ENCODE data around the gene SND1.

SND1 gene

GRCh38 chr7:128019288-128019687 is 367.3 kb downstream of the SND1 start:
- TF ChIP-seq NFIC (IDR thresholded peaks at IDR 0.05) (no peak), USF1 (IDR thresholded peaks at IDR 0.05) (no peak), RAD21 (IDR thresholded peaks at IDR 0.05; ENCODE audit: low read depth) (no peak), MAX (IDR thresholded peaks at IDR 0.05) (no peak), EP300 (IDR thresholded peaks at IDR 0.05; ENCODE audit: borderline replicate concordance) (no peak), TEAD4 (IDR thresholded peaks at IDR 0.05) (no peak), REST (IDR thresholded peaks at IDR 0.05; ENCODE audit: low read depth) (no peak), CEBPB (IDR thresholded peaks at IDR 0.05) (no peak), CREB1 (IDR thresholded peaks at IDR 0.05; ENCODE audit: low read depth) (no peak), EGR1 (IDR thresholded peaks at IDR 0.05) (no peak), TAF1 (IDR thresholded peaks at IDR 0.05; ENCODE audit: low read depth) (no peak)

GRCh38 chr7:128020159-128020558 is 368.2 kb downstream of the SND1 start:
- no peak for TF ChIP-seq TCF12 (IDR thresholded peaks at IDR 0.05; ENCODE audit: low read depth)
- no peak for TF ChIP-seq TAF1 (IDR thresholded peaks at IDR 0.05; ENCODE audit: low read depth)
- no peak for TF ChIP-seq REST (IDR thresholded peaks at IDR 0.05; ENCODE audit: low read depth)
- TF ChIP-seq FOXM1 (IDR thresholded peaks at IDR 0.05; ENCODE audit: borderline replicate concordance, low read depth) = no peak
- no peak for TF ChIP-seq USF1 (IDR thresholded peaks at IDR 0.05)
- TF ChIP-seq TEAD4 (IDR thresholded peaks at IDR 0.05) = no peak
- TF ChIP-seq CREB1 (IDR thresholded peaks at IDR 0.05; ENCODE audit: low read depth) = no peak
- no peak for TF ChIP-seq RAD21 (IDR thresholded peaks at IDR 0.05; ENCODE audit: low read depth)
- TF ChIP-seq MAX (IDR thresholded peaks at IDR 0.05) = no peak
- no peak for TF ChIP-seq CEBPB (IDR thresholded peaks at IDR 0.05)

- TF ChIP-seq FOXM1 (IDR thresholded peaks at IDR 0.05; ENCODE audit: borderline replicate concordance, low read depth) (no peak), EP300 (IDR thresholded peaks at IDR 0.05; ENCODE audit: borderline replicate concordance) (no peak), TCF12 (IDR thresholded peaks at IDR 0.05; ENCODE audit: low read depth) (no peak), ZBTB7A (IDR thresholded peaks at IDR 0.05; ENCODE audit: low read depth) (no peak), REST (IDR thresholded peaks at IDR 0.05; ENCODE audit: low read depth) (no peak), CEBPB (IDR thresholded peaks at IDR 0.05) (no peak), YY1 (IDR thresholded peaks at IDR 0.05; ENCODE audit: low read depth) (no peak), TAF1 (IDR thresholded peaks at IDR 0.05; ENCODE audit: low read depth) (no peak), USF1 (IDR thresholded peaks at IDR 0.05) (no peak), RAD21 (IDR thresholded peaks at IDR 0.05; ENCODE audit: low read depth) (no peak), NFIC (IDR thresholded peaks at IDR 0.05) (no peak), TEAD4 (IDR thresholded peaks at IDR 0.05) (no peak), CREB1 (IDR thresholded peaks at IDR 0.05; ENCODE audit: low read depth) (no peak), MAX (IDR thresholded peaks at IDR 0.05) (no peak), EGR1 (IDR thresholded peaks at IDR 0.05) (no peak)
These were observed 369.4 kb downstream of the SND1 start for GRCh38 chr7:128021366-128021765.

Data from Ishikawa (cell line).